ENCODE data around the gene SKAP2.

GRCh38 chr7:26794541-26794940 lies 69.8 kb downstream of the SKAP2 start:
- no peak for TF ChIP-seq CTCF (IDR thresholded peaks at IDR 0.05)
- TF ChIP-seq POLR2A (IDR thresholded peaks at IDR 0.05): no peak
